Bronchial epithelial cell (primary cell): ENCODE measurements around the gene DISC1. TPM values are rescaled to one million over a fixed set of nuclear protein-coding genes. Genes with fewer than 3 reads are reported as not detected.

Experiments used
- DNase-seq: peaks from one replicate; pipeline ENCODE4 v3.0.0-alpha.2; 2010; ENCODE audit warnings: low read depth
- FAIRE-seq: peaks from 2 replicates; lab custom pipeline; 2011; peaks lifted over from hg19 to GRCh38; lab: Jason Lieb, UNC
- H3K27me3 ChIP-seq: 2 replicates; pipeline ENCODE4 v1.5.1; 2011; ENCODE audit warnings: low read length; ENCODE audit not compliant: control insufficient read depth, insufficient read depth
- H3K36me3 ChIP-seq: 2 replicates; pipeline ENCODE4 v1.5.1; 2011; ENCODE audit warnings: low read length; ENCODE audit not compliant: control insufficient read depth, insufficient read depth
- H3K4me3 ChIP-seq: 2 replicates; pipeline ENCODE4 v1.5.1; 2011; ENCODE audit warnings: mild to moderate bottlenecking, low read depth, low read length, control low read depth
- CTCF ChIP-seq: IDR thresholded peaks from 2 replicates; pipeline ENCODE4 v1.5.1; 2011; ENCODE audit warnings: mild to moderate bottlenecking, moderate library complexity, low read length, control low read depth, inconsistent platforms; ENCODE audit not compliant: insufficient read depth, severe bottlenecking
- total RNA-seq: library from RNA; depleted of rRNA; stranded (reverse); fragments of >200 nt; gene quantifications from 2 replicates; pipeline ENCODE4 v1.2.1, GENCODE V29; 2014

DISC1 gene
- total RNA-seq, 1 donor from 2014 or later, result 0.79 TPM

DNA sequence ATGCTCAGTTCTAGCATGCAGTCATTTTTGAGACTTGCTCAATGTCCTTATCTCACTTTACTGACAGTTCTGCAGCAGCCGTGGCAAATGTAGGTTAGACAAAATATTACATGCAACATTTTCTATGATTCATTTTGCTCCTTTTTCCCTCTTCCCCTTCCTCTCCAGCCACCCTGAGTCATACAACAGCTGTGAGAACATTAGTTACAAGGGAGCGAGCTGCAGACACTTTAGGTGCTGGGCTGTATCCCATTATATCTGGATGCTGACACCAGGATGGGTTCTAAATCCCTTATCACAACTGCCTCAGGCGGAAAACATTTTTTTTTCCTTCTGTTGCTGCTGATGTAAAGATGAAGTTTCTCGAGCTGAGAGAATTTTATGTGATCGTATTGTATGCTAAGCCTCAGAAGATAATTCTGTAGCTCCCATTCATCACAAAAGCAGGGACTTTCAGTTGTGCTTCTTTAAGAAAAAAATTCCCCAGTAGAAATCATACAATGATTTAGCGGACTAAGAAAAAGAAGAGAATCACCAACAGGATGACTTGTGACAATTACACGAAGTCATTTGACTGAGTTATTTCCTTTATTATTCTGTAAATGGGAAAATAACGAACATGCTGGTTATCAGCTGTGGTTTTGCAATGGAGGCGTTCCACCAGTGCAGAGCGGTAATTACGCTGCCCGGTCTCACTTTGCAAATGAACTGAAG lies 345.0 kb downstream of the DISC1 start:
- Histone ChIP-seq H3K27me3 (no peaks in the 10 kb centered on the region), H3K4me3 (no peak overlapping the region), H3K36me3 (no peaks in the 10 kb centered on the region)
- no peak for TF ChIP-seq CTCF
- DNase-seq (peak; percentile 77), FAIRE-seq (no peak)

- DNase-seq (no peak), FAIRE-seq (no peak)
- Histone ChIP-seq H3K4me3 (no peak overlapping the region), H3K27me3 (no peaks in the 10 kb centered on the region), H3K36me3 (no peaks in the 10 kb centered on the region)
- TF ChIP-seq CTCF, result no peak
Observed at GRCh38 chr1:231972111-231972445, 345.5 kb downstream of the DISC1 start.

GRCh38 chr1:231973830-231974229 lies 347.2 kb downstream of the DISC1 start:
- Histone ChIP-seq H3K27me3 (no peaks in the 10 kb centered on the region), H3K36me3 (no peaks in the 10 kb centered on the region), H3K4me3 (no peak overlapping the region)
- no peak for TF ChIP-seq CTCF
- FAIRE-seq (no peak), DNase-seq (no peak)

- H3K27me3 ChIP-seq, result no peaks in the 10 kb centered on the region
- H3K4me3 ChIP-seq, result no peak overlapping the region
- no peaks in the 10 kb centered on the region for H3K36me3 ChIP-seq
- FAIRE-seq, result no peak
- DNase-seq, result no peak
- TF ChIP-seq CTCF, result no peak
Observed at GRCh38 chr1:231976231-231976630, 349.6 kb downstream of the DISC1 start.

DNA sequence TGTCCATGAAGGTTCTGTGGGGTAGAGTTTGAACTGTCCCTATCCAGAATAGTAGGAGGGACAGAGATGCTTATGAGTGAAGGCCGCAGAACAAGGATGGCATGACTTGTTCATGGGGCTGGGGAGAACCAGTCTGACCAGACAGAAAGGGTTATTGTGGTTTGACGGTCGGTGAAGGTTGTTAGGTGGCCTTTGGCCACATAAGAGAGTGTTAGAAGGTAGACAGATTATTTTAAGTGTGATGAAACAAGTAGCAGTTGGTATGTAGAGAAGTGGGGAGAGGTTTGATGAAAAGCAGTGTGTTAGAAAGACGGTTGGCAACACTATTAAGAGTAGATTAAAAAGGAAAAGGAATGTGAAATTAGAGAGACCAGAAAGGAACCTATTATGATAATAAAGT lies 355.1 kb downstream of the DISC1 start:
- no peak for DNase-seq
- H3K36me3 ChIP-seq, result no peaks in the 10 kb centered on the region
- TF ChIP-seq CTCF, result no peak

More for the DNA sequence above, 355.1 kb downstream of the DISC1 start:
- no peak for FAIRE-seq
- no peak overlapping the region for H3K4me3 ChIP-seq
- no peaks in the 10 kb centered on the region for H3K27me3 ChIP-seq
